ENCODE measurements around the gene PHACTR1. TPM values are rescaled to one million over a fixed set of nuclear protein-coding genes. Genes with fewer than 3 reads are reported as not detected.

Gene PHACTR1
- total and polyA plus RNA-seq, 8 donors = 0.46 to 17.4 (median 6.4) TPM; not detected in 1

- 77 to 90% (median 82%) methylated on average over 8 of the region's 8 CpGs for WGBS, 5 donors
- H3K27me3 ChIP-seq = no peaks in the 10 kb centered on the region
- H3K4me1 ChIP-seq = peaks cover 0 to 14% (median 2%) of the 10 kb centered on the region in 4 donors
- TF ChIP-seq POLR2AphosphoS5 (IDR thresholded peaks at IDR 0.05) = no peak
- TF ChIP-seq POLR2A (IDR thresholded peaks at IDR 0.05) = no peak
- no peak for TF ChIP-seq EP300 (IDR thresholded peaks at IDR 0.05)
- no peak for TF ChIP-seq CTCF (IDR thresholded peaks at IDR 0.05)
- H3K4me3 ChIP-seq = no peak overlapping the region
- DNase-seq = no peak
- intact Hi-C loops (cut with DNase I; ENCODE audit: low total_unique reads) = no loop called here
- H3K27ac ChIP-seq = no peak overlapping the region
- no peaks in the 10 kb centered on the region for H3K9me3 ChIP-seq
- peaks cover 0 to 51% (median 16%) of the 10 kb centered on the region in 4 donors for H3K36me3 ChIP-seq
These were observed 558.9 kb downstream of the PHACTR1 start for GRCh38 chr6:13275435-13275989.

- intact Hi-C loops (cut with DNase I; ENCODE audit: low total_unique reads) = no loop called here
- Histone ChIP-seq H3K9me3 (no peaks in the 10 kb centered on the region), H3K27me3 (no peaks in the 10 kb centered on the region), H3K27ac (no peak overlapping the region), H3K4me1 (peaks cover 0 to 14% (median 2%) of the 10 kb centered on the region in 4 donors), H3K4me3 (no peak overlapping the region), H3K36me3 (peaks cover 0 to 59% (median 20%) of the 10 kb centered on the region in 4 donors)
- 85 to 97% (median 92%) methylated on average over 2 of the region's 2 CpGs for WGBS, 5 donors
- TF ChIP-seq CTCF (IDR thresholded peaks at IDR 0.05) (no peak), POLR2AphosphoS5 (IDR thresholded peaks at IDR 0.05) (no peak), EP300 (IDR thresholded peaks at IDR 0.05) (no peak), POLR2A (IDR thresholded peaks at IDR 0.05) (no peak)
- DNase-seq = no peak
These were observed 560.7 kb downstream of the PHACTR1 start for GRCh38 chr6:13277231-13277630.

- intact Hi-C loops (cut with DNase I; ENCODE audit: low total_unique reads) = no loop called here
- Histone ChIP-seq H3K9me3 (no peaks in the 10 kb centered on the region), H3K36me3 (peaks cover 0 to 56% (median 21%) of the 10 kb centered on the region in 4 donors), H3K27ac (no peak overlapping the region), H3K4me3 (no peak overlapping the region), H3K27me3 (no peaks in the 10 kb centered on the region), H3K4me1 (peaks cover 0 to 13% (median 2%) of the 10 kb centered on the region in 4 donors)
- WGBS, 5 donors = 69 to 85% (median 74%) methylated on average over 3 of the region's 3 CpGs
- peak in 1 of 2 donors; percentile 28 for DNase-seq
- TF ChIP-seq POLR2A (IDR thresholded peaks at IDR 0.05) (no peak), EP300 (IDR thresholded peaks at IDR 0.05) (no peak), POLR2AphosphoS5 (IDR thresholded peaks at IDR 0.05) (no peak), CTCF (IDR thresholded peaks at IDR 0.05) (no peak)
These were observed 561.6 kb downstream of the PHACTR1 start for GRCh38 chr6:13278164-13278563.

- TF ChIP-seq CTCF (IDR thresholded peaks at IDR 0.05) (no peak), POLR2A (IDR thresholded peaks at IDR 0.05) (no peak), POLR2AphosphoS5 (IDR thresholded peaks at IDR 0.05) (no peak), EP300 (IDR thresholded peaks at IDR 0.05) (no peak)
- H3K9me3 ChIP-seq = no peaks in the 10 kb centered on the region
- 64 to 82% (median 67%) methylated on average over 4 of the region's 4 CpGs for WGBS, 5 donors
These were observed 562.4 kb downstream of the PHACTR1 start for GRCh38 chr6:13278991-13279390.

More at GRCh38 chr6:13278991-13279390, 562.4 kb downstream of the PHACTR1 start:
- peak in 1 of 2 donors; percentile 28 for DNase-seq
- Histone ChIP-seq H3K4me1 (peaks cover 0 to 5% (median 0%) of the 10 kb centered on the region in 4 donors), H3K27me3 (no peaks in the 10 kb centered on the region), H3K27ac (no peak overlapping the region), H3K4me3 (no peak overlapping the region), H3K36me3 (peaks cover 4 to 59% (median 25%) of the 10 kb centered on the region in 4 donors)
- intact Hi-C loops (cut with DNase I; ENCODE audit: low total_unique reads) = no loop called here

Measured in stomach (tissue), 9 donors.